Measurements from ENCODE around the gene TRIM67.
A peak's percentile ranks its signal among the peaks of the same experiment; 100 is the strongest.

TRIM67 gene

DNA sequence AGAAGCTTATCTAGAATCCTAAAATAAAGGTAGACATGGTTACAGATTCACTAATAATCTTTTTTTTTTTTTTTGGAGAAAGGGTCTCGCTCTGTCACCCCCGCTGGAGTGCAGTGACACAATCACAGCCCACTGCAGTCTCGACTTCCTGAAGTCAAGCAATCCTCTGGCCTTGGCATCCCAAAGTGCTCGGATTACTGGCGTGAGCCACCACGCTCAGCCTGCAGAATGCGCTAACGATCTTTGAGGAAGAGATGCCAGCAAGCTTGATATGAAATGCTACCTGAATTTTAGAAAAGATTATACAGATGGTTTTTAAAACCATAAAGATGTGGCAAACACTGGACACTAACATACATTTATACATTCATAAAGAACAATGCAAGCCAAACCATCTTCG, 75.1 kb downstream of the TRIM67 start:
- DNase-seq: no peak

DNA sequence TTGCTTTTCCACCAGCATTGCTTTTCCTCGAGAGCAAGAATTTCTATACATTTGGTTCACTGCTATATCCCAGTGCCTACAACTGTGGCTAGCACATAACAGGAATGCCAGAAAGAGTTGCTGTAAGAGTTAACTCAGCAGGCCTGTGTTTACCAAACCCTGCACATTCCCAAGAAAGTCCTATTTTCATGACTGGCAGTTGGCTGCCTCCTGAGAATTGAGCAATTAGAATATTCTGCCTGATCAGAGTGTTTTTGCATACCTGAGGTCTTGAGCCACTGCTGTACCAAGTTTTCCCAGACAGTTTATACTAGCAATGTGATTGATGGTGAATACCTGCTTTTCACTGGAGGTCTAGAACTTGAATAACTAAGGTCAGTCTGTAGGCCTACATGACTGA, 76.4 kb downstream of the TRIM67 start:
- no peak for DNase-seq

DNA sequence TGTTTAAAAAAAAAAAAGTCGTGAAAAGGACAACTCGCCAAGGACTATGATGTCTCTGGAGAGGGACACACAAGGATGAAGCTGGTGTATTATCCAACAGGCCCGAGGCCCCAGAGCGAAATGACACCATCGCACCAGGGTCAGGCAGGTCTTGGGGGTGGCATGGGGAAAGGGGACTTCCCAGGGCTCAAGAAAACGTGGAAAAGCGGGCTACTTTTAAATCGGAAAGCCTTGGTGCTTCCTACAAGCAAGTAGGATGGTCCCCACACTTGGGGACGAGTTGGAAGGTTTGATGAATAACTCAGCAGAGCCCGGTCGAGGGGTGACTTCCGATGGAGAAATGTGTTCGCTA, 78.6 kb downstream of the TRIM67 start:
- DNase-seq: peak; percentile 19

DNA sequence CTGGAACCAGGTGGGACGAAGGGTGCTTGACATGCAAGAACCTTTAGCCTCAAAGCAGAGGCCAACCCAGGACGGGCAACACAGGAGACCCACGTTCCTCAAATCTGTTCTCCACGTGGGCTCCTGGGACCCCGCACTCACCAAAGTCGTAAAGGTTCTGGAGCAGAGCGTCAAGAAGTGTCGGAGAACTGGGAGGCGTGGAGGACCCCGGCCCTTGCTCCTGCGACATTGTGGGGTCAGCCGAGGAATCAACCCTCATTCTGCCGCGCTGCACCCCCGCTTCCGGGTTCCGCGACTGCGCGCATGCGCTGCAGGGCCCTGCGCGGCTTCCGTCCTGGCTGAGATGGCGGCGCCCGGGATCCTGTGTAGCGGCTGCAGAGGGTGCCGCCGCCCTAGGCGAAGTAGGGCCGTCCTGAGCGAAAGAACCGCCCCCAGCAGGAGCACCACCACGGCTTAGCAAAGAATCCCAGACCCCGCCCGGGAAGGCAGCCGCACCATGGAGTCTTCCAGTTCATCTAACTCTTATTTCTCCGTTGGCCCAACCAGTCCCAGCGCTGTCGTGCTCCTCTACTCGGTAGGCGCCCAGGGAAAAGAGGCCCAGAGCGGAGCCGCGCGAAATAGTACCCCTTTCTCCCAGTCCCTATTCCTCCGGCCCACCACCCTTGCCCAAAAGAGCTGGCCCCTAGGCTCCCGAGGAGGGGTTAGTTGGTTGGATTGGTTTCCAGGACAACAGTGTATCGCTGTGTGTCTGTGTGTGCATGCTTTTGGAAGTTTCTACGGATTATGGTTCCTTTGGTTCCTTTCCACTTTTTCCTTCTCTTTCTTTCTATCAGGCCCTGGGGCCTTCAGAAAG, 79.3 kb downstream of the TRIM67 start, which contains the start of gene GNPAT:
Gene GNPAT, plus strand, starts transcription at position 330 of the 853 bp plus-strand sequence. Its CDS starts 167 bp downstream, at position 497.
- peak; percentile 93 for DNase-seq

DNA sequence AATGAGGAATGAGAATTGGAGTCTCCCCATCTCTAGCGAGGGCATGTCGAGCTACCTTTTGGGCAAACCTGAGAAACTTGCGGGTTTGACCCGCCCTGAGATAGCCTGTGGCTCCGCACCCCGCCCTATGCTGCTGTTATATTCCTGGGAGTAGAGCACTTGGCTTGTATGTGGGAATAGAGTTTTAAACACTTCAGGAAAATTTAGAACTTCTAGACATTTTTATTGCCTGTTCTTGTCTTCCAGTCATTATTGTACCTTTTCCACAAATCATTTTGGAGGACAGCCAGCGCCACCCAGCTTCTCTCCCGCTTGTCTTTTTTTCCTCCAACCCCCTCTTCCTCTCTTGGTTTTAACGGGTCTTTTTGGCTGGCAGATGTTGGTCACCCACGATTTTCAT, 79.9 kb downstream of the TRIM67 start:
- DNase-seq: peak; percentile 9

DNA sequence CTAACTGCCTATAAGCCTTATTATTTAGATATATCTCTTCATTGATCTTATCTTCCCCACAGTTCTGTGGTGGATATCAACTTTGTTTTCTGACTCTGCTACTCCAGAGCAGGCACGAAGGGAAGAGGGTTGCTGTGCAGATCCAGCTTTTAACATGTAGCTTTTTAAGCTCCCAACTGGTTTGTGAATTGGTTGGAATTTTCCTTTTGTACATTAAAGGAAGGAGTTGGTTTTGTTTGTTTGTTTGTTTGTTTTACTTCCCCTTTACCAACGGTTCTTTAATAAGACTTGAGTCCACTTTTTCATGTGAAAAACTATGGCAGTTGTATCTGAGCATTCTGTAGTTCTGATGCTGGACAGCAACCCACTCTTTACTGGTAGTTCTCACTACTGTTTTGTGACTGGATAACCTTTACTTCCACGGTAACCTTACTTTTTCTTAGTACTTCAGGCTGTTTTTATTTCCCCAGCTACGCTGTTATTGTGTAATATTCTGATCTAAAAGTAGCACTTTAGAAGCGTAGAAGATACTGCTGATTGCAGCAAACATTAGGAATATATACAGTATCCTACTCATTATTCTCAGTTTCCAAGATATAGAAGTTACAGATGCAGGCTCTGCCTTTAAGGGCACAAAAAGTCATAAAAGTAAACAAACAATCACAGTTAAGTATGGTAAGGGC, 80.8 kb downstream of the TRIM67 start:
- DNase-seq: peak; percentile 21

DNA sequence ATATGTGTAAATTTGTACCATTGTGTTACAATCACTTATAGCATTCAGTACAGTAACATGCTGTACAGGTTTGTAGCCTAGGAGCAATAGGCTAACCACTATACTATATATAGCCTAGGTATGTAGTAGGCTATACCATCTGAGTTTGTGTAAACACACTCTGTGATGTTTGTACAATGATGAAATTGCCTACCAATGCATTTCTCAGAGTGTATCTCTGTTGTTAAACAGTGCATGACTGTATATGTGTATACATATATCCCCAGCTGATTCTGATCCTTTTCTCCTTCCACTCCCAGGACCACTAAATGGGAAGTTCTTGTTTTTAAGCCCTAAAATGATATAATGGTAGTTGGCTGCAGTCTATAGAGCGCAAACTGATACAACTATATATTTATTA, 86.9 kb downstream of the TRIM67 start:
- no peak for DNase-seq

DNA sequence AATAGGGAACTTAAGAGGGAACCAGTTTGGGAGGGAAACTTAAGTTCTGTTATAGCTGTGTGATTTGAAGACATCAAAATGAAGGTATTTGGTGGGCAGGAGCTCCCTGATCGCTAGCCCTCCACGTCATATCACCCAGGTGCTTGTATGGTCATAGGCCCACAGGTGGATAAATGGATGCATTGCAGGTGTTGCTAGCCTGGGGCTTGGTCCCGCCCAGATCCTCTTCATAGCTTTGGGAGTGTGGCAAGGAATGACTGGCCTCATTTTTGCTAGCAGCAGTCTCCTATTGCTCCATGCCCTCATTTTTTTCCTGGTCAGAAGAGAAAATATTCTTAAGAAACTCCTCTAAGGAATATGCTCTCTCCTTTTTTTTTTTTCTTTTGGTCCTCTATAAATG, 90.5 kb downstream of the TRIM67 start:
- no peak for DNase-seq

DNA sequence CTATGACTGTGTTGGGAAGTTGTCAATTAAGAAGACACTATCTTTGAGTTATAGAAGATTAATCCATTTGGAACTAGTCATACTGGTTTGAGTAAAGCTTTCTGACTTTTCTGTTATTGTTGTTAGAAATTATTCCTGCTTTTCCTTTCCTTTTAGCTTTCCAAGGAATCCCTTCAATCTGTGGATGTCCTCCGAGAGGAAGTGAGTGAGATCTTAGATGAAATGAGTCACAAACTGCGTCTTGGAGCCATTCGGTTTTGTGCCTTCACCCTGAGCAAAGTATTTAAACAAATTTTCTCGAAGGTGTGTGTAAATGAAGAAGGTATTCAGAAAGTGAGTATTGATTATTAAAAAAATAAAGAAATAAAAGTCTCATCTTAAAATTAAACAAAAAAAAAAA, 98.5 kb downstream of the TRIM67 start:
- DNase-seq: no peak

DNA sequence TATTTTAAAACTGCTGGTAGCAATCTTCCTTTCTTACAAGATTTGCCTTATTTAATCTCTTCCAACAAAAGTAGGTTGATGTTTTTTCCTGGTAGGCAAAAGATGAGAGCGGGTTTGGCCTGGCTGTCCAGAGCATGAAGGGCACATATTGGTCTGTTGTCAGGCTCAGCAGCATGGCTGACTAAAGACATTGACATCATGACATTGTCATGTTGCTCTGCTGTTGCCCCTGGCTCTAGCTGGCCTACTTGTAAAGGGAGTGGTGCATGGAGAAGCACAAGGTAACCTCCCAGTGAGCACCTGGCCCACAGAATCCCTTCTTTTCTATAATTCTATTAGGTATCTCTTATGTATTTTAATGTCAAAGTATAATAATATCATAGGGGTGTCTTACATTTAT, 102.8 kb downstream of the TRIM67 start:
- no peak for DNase-seq

DNA sequence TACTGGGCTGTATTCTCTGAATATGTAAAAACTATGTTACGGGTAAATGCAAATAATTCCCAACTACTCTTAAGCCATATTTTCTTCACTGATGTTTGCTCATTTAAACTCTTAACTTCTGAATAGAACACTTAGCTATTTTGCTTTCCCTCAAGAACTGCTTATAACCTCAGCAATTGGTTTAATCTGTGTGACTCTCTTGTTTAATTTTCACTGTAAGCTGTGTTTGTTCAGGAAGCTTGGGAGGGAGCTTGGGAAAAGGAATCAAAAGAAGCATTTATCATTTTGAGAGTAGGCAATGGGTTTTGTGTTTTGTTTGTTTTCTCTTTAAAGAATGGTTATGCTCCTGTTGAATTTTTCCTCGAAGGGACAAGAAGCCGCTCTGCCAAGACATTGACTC, 103.5 kb downstream of the TRIM67 start:
- DNase-seq: no peak

DNA sequence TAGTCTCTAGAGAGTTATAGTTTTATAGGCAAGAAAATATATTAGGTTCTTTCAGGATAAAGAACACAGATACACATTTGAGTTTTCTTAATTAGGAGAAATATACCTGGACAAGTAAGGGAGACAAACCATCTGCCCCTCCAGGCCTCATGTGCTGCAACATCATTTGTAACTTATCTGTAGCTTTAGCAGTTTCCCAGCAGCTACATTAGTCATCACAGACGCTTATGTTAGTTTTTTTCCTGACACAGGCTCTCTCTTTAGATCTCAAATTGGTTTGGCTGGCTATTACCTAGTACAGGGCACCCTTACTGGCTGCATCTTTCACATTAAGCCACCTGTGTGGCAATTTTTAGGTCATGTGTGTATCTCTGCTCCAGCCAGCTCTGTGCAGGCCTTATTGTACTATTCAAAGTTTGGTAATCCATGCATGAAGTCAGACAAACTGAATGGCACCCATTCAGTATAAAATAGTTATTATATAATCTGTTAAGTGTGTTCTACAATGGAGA, 105.0 kb downstream of the TRIM67 start:
- no peak for DNase-seq

Measured in suppressor macrophage treated with lipopolysaccharide for 4 hours (primary cell).